HTR-8/SVneo (cell line): ENCODE measurements around the gene FAM240B.

Source experiments
- DNase-seq: peaks from one replicate; pipeline ENCODE4 v3.0.0; 2011; ENCODE audit warnings: low spot score, mixed read lengths; ENCODE audit not compliant: insufficient read length
- FAIRE-seq: peaks from 2 replicates; lab custom pipeline; 2011; peaks lifted over from hg19 to GRCh38; lab: Jason Lieb, UNC

Gene FAM240B

GRCh38 chr9:38671748-38672147, 48.2 kb downstream of the FAM240B start:
- no peak for DNase-seq
- no peak for FAIRE-seq

GRCh38 chr9:38671372-38671731, 48.6 kb downstream of the FAM240B start:
- DNase-seq, result no peak

GRCh38 chr9:38670542-38671371, 49.2 kb downstream of the FAM240B start:
- FAIRE-seq, result no peak

More at GRCh38 chr9:38671372-38671731, 48.6 kb downstream of the FAM240B start:
- no peak for FAIRE-seq

DNA sequence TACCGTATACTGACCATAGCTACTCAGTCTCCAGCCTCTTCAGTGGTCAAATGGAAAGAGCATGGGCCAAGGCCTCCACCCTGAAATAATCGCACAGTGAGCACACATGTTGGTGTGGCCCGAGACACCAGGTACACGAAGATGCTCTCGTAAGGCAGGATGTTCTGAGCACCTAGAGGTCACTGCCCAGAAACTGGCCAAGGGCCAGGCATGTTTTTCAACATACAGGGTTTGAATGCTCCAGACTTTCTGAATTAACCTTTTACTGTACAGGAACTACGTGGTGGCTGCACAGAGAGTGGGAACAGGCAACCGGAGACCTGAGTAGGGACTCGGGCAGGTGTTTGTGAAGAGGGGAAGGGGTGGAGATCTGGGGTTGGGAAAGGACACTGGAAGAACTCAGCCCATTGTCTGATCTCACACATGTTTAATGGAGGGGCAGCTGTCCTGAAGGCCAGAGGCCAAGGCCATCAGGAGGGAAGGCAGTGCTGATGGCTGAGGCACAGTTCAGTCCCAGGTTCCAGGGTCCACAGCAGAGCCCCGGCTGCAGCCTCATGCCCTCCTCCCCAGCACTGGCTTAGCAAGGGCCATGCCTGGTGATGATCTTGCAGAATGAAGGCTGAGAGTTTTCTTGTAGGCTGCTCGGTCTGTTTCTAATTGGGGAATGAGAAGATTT, 51.0 kb downstream of the FAM240B start:
- DNase-seq (no peak), FAIRE-seq (no peak)

More at GRCh38 chr9:38670542-38671371, 49.2 kb downstream of the FAM240B start:
- DNase-seq, result no peak

- no peak for DNase-seq
- no peak for FAIRE-seq
Measured at GRCh38 chr9:38662763-38663593, 57.0 kb downstream of the FAM240B start.

GRCh38 chr9:38659538-38659937, 60.4 kb downstream of the FAM240B start:
- DNase-seq, result no peak
- no peak for FAIRE-seq

DNA sequence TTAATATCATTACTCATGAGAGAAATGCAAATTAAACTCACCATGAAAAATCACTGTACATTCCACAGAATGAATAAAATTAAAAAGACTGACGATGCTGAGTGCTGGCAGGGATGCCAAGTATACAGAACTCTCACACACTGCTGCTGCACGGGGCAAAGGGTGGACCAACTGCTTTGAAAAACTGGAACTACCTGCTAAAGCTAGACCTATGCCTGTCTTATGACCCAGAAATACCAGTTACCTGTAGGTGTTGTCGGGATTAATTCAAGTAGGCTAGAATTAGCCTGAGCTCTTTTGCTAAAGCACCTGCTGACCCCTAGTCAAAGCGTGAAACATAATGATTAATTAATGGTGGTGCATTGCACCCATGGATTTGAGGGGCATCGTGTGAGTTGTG, 63.0 kb downstream of the FAM240B start:
- FAIRE-seq, result no peak

DNA sequence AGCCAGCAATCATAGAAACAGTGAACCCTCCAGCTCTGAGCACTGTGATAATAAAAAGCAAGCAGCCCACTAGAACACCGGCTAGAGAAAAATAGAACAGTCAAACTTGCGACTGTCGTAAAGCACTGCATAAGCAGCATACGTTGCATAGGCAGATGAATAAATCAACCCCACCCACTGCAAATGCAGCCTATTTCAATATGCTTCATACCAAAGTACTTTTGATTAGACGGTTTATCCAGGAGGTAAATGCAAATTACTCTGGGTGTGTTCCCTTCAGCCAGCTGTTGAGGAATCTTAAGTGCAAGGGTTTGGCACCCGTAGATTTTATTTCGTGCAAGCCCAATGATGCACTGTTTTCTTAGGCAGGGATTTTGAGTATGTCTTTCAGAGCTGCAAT, 67.4 kb downstream of the FAM240B start:
- DNase-seq (no peak), FAIRE-seq (no peak)

More for the DNA sequence above, 63.0 kb downstream of the FAM240B start:
- DNase-seq, result no peak

DNA sequence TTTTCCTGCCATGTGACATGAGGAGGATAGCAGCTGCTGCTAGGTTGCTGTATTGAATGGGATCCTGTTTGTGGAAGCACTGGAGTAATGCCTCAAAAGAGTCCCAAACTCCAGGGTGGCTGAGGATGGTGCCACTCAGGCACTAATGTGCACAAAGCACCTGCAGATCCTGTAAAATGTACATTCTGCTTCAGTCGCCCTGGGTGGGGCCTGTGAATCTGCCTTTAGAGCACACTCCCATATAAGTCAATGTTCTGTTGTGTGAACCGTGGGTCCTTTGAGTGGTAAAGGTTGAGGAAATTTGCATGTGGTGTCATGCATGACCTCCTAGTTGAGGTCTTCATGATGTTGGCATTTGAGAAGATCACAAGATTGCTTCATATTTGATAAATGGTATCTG, 67.9 kb downstream of the FAM240B start:
- FAIRE-seq (no peak), DNase-seq (no peak)

GRCh38 chr9:38651400-38652042, 68.4 kb downstream of the FAM240B start:
- DNase-seq (no peak), FAIRE-seq (no peak)

DNA sequence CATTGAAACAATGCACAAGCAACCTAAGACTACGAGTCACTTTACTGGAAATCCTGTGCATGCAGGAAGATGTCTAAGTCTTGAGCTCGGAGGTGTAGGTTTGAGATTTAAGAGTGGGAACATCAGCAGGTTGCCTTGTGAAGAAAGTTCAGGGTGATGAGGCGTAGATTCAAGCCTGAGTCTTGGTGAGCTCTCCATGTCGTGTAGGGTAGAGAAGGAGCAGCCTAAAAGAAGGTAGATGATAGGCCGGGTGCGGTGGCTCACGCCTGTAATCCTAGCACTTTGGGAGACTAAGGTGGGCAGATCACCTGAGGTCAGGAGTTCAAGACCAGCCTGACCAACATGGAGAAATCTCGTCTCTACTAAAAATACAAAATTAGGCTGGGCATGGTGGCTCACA, 69.4 kb downstream of the FAM240B start:
- DNase-seq (no peak), FAIRE-seq (no peak)

DNA sequence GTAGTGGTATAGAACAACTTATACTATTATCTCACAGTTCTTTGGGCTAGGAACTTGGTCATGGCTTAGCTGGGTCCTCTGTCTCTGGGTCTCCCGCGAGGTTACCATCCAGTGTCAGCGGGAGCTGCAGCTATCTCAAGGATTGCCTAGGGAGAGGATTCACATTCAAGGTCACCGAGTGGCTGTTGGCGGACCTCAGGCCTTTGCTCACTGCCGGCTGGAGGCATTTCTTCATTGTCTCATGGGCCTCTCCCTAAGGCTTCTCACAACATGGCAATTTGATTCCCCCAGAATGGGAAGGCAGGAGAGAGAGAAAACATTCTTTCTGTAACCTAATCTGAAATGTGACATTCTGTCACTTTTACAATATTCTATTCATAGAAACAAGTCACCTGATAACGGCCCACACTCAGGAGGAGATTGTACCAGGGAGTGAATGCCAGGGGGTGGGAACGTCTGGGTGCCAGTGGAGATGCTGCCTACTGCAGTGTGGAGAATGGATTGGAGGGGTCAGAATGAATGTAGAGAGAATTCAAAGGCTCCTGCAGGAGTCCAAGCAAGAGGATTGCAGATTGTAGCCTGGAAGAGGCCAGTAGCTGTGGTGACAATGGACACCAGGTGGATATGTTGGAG, 70.1 kb downstream of the FAM240B start:
- no peak for FAIRE-seq
- DNase-seq, result no peak

DNA sequence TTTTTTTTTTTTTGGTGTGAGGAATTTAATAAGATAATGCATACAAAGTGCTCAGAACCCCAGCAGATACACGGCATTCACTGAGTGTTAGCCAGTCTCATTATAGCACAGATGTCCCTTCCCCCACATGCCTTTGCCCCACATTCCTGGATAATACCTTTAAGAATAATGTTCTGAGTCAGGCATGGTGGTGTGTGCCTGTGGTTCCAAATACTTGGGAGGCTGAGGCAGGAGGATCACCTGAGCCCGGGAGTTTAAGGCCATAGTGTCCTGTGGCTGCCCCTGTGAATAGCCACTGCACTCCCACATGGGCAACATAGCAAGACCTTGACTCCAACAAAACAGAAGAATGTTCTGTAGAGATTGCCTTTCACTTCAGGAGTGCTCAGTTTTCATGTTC, 75.3 kb downstream of the FAM240B start:
- no peak for FAIRE-seq

More for the DNA sequence above, 75.3 kb downstream of the FAM240B start:
- DNase-seq, result no peak
